Ascending aorta (tissue), 2 donors: ENCODE data around the gene HIRIP3. TPM values are rescaled to one million over a fixed set of nuclear protein-coding genes. Genes with fewer than 3 reads are reported as not detected.
A peak's percentile ranks its signal among the peaks of the same experiment; 100 is the strongest.

Experiments
- DNase-seq, 2 donors: peaks; one replicate each; pipeline ENCODE4 v3.0.0-alpha.2; 2019; ENCODE audit warnings: low spot score in 2 of 2
- H3K27ac ChIP-seq, 2 donors: fragments of 200-600 bp; sonication (generic); one replicate each; pipeline ENCODE4 v1.5.1; 2016 to 2017; ENCODE audit warnings: mild to moderate bottlenecking in 1 of 2
- H3K27me3 ChIP-seq: fragments of 200-600 bp; sonication (generic); one replicate; pipeline ENCODE4 v1.5.1; 2017
- H3K36me3 ChIP-seq, 2 donors: fragments of 200-600 bp; sonication (generic); one replicate each; pipeline ENCODE4 v1.5.1; 2016
- H3K4me1 ChIP-seq, 2 donors: fragments of 200-600 bp; sonication (generic); one replicate each; pipeline ENCODE4 v1.5.1; 2016 to 2017; ENCODE audit warnings: mild to moderate bottlenecking in 1 of 2
- H3K4me3 ChIP-seq, 2 donors: fragments of 200-600 bp; sonication (generic); one replicate each; pipeline ENCODE4 v1.5.1; 2016 to 2017; ENCODE audit warnings: mild to moderate bottlenecking in 1 of 2
- H3K9me3 ChIP-seq, 2 donors: fragments of 200-600 bp; sonication (generic); one replicate each; pipeline ENCODE4 v1.5.1; 2016
- intact Hi-C: fragments of 100-400 bp; cut with DNase I; formaldehyde crosslinking; loops from one replicate; pipeline ENCODE4 v1.15.1; 2023
- total RNA-seq: library from RNA; depleted of rRNA; stranded (reverse); fragments of >200 nt; gene quantifications from one replicate; pipeline ENCODE4 v1.1.0, GENCODE V29; 2016
- TF ChIP-seq, protein P1 (sequence below), 3 experiments: fragments of 200-600 bp in 2 of 3; fragments of 450-650 bp in 1 of 3; sonication (generic) in 2 of 3; IDR thresholded peaks; one replicate each; pipeline ENCODE4 v1.5.1; 2016 to 2019; ENCODE audit warnings: antibody characterized with exemption in 3 of 3, mild to moderate bottlenecking in 1 of 3, moderate library complexity in 1 of 3

Gene HIRIP3
- total RNA-seq, 1 donor from 2014 or later, result 2.0 TPM

DNA sequence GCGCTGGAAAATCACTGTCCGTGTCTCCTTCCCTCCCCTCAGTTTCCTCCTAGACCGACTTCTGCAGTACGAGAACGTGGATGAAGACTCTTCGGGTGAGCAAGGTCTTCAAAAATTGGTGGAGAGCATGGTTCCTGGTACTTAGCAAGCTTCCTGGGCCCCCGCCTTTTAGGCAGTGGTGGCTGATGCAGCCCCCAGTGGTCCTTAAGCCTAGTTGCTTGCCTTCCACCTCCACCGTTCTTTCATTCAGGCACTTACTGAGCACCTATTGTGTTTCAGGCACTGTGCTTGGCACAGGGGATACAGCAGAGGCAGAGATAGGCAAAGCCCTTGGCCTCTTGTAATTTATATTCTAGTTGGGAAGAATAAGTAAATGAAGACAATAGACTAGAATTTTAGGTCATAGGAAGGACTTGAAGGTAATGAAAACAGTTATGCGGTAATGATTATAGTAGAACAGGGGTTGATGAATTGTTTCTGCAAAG lies 1.4 kb upstream of the HIRIP3 start:
- peaks cover 25 to 40% of the 10 kb centered on the region in 2 donors for H3K36me3 ChIP-seq
- peak overlapping the region; percentile 84 to 91 for H3K27ac ChIP-seq
- TF ChIP-seq, protein P1, sequence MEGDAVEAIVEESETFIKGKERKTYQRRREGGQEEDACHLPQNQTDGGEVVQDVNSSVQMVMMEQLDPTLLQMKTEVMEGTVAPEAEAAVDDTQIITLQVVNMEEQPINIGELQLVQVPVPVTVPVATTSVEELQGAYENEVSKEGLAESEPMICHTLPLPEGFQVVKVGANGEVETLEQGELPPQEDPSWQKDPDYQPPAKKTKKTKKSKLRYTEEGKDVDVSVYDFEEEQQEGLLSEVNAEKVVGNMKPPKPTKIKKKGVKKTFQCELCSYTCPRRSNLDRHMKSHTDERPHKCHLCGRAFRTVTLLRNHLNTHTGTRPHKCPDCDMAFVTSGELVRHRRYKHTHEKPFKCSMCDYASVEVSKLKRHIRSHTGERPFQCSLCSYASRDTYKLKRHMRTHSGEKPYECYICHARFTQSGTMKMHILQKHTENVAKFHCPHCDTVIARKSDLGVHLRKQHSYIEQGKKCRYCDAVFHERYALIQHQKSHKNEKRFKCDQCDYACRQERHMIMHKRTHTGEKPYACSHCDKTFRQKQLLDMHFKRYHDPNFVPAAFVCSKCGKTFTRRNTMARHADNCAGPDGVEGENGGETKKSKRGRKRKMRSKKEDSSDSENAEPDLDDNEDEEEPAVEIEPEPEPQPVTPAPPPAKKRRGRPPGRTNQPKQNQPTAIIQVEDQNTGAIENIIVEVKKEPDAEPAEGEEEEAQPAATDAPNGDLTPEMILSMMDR (IDR thresholded peaks at IDR 0.05), result no peak
- peak overlapping the region; percentile 69 to 77 for H3K4me3 ChIP-seq
- H3K27me3 ChIP-seq, result no peaks in the 10 kb centered on the region
- peaks cover 4 to 15% of the 10 kb centered on the region in 2 donors for H3K4me1 ChIP-seq
- intact Hi-C loops, result loop anchor here (1.0 to 5.0 kb wide), 5 partner anchors 24 to 190 kb away; partner anchors contain the start of genes MAZ, MVP, TAOK2 and TMEM219
- H3K9me3 ChIP-seq, result no peaks in the 10 kb centered on the region
- DNase-seq, result no peak

DNA sequence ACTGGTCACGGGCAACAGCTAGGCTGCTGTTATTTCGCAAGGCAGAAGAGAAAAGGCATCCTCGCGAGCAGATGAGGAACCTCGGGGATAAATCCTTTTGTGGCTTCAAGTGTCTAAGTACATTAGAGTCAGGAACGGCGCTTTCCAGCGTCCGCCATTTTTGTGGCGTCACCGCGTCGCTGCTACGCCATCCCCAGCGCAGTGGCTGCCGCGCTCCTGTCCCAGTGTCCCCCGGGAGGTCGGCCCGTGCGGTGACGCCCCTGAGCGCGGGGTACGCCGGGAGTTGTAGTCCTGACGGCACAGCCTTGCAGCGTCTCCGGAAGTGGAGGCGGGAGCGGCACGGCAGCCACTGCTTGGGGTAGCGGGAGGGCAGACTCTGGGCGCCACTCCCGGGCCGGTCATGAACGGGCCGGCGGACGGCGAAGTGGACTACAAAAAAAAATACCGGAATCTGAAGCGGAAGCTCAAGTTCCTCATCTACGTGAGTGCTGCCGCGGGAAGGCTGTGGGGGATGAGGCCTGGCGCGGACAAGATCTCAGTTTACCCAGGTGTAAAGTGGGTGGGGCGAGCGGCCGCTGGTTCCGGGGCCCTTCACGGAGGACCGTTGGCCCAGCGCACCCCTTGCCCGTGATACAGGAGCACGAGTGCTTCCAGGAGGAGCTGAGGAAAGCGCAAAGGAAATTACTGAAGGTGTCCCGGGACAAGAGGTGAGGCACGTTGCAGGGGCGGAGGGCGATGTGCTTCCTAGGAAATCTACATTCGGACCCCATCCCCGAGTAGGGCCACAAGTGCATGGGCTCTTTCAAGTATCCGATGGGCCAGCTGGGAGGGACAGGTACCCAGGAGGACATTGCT lies 721 bp upstream of the HIRIP3 start, which contains the start of gene INO80E:
INO80E (plus strand) TSS at position 331 of the 855 bp plus-strand sequence; CDS start at position 401, 70 bp downstream.
- intact Hi-C loops, result loop anchor here (1.0 to 5.0 kb wide), 5 partner anchors 23 to 189 kb away; partner anchors contain the start of genes MAZ, MVP, TAOK2 and TMEM219
- peak within 1 kb of the TSS; percentile 84 to 91 for H3K27ac ChIP-seq

GRCh38 chr16:29994600-29995323 lies 655 bp downstream of the HIRIP3 start:
- no peaks in the 10 kb centered on the region for H3K27me3 ChIP-seq
- intact Hi-C loops, result loop anchor here (5.0 kb wide), 3 partner anchors 58 to 187 kb away; partner anchors contain the start of genes MAZ and MVP
- TF ChIP-seq, protein P1 (IDR thresholded peaks at IDR 0.05), result no peak
- H3K36me3 ChIP-seq, result peaks cover 28 to 45% of the 10 kb centered on the region in 2 donors
- H3K9me3 ChIP-seq, result no peaks in the 10 kb centered on the region
- H3K27ac ChIP-seq, result peak overlapping the region; percentile 84 to 91
- DNase-seq, result no peak
- H3K4me3 ChIP-seq, result peak overlapping the region; percentile 69 to 77
- H3K4me1 ChIP-seq, result peaks cover 4 to 15% of the 10 kb centered on the region in 2 donors

More for the DNA sequence above, 721 bp upstream of the HIRIP3 start, which contains the start of gene INO80E:
- Histone ChIP-seq H3K27me3 (no peaks in the 10 kb centered on the region), H3K4me1 (peaks cover 4 to 15% of the 10 kb centered on the region in 2 donors), H3K36me3 (peaks cover 24 to 42% of the 10 kb centered on the region in 2 donors), H3K9me3 (no peaks in the 10 kb centered on the region), H3K4me3 (peak within 1 kb of the TSS; percentile 69 to 77)
- peak; percentile 91 to 99 for DNase-seq
- TF ChIP-seq, protein P1 (IDR thresholded peaks at IDR 0.05), result no peak

DNA sequence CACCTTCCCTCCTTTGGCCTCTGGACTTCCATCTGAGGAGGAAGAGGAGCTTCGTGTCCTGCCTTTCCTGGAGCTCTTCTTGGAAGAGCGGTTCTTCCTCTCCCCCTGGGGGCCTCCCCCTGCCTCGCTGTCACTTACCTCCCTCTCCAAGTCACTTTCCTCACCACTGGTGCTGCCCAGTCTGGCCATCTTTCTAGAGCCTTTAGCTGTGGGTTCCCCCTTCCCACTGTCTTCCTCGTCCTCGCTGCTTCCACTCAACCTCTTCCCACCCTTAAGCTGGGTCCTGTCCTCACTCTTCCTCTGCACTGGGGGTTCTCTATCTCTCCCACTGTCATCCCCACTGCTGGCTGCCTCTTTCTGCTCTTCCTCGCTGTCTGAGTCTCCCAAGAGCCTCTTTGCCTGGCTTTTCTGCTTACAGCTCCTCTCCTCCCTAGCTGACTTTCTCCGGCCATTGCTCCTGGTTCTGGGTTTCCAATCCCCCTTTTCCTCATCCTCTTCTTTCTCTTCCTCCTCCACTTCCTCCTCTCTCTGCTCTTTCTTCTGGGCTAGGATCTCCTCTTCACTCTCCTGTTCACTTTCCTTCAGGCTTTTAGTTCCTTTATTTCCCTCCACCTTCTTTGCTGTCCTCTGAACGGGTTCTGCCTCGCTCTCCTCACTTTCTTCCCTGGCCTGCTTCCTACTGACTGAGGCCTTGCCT lies 1.4 kb downstream of the HIRIP3 start:
- intact Hi-C loops, result no loop called here
- no peak for DNase-seq
- Histone ChIP-seq H3K4me3 (peak overlapping the region in 1 of 2 donors; percentile 69), H3K27ac (peak overlapping the region in 1 of 2 donors; percentile 91), H3K27me3 (no peaks in the 10 kb centered on the region), H3K36me3 (peaks cover 32 to 52% of the 10 kb centered on the region in 2 donors), H3K9me3 (no peaks in the 10 kb centered on the region), H3K4me1 (peaks cover 4 to 15% of the 10 kb centered on the region in 2 donors)
- TF ChIP-seq, protein P1 (IDR thresholded peaks at IDR 0.05), result no peak
